Keratinocyte (primary cell): ENCODE data around the gene CRYL1. TPM values are rescaled to one million over a fixed set of nuclear protein-coding genes. Genes with fewer than 3 reads are reported as not detected.

Experiments
- DNase-seq: peaks from one replicate; pipeline ENCODE4 v3.0.0-alpha.2; 2011; ENCODE audit warnings: low read depth, missing footprints, low spot score
- FAIRE-seq: peaks from 2 replicates; lab custom pipeline; 2011; peaks lifted over from hg19 to GRCh38; lab: Jason Lieb, UNC
- H2AFZ ChIP-seq: 2 replicates; pipeline ENCODE4 v1.6.0; 2012; ENCODE audit warnings: low read length, control low read depth, inconsistent platforms; ENCODE audit not compliant: control insufficient read depth
- H3K27ac ChIP-seq: 2 replicates; pipeline ENCODE4 v1.5.1; 2011; ENCODE audit warnings: low read length; ENCODE audit not compliant: control insufficient read depth, insufficient read depth
- H3K27me3 ChIP-seq: 3 replicates; pipeline ENCODE4 v1.6.0; 2011; ENCODE audit warnings: low read length; ENCODE audit not compliant: control insufficient read depth, insufficient read depth; ENCODE audit errors: extremely low read depth
- H3K36me3 ChIP-seq, 2 experiments: 2 replicates in 1 of 2; 3 replicates in 1 of 2; pipeline ENCODE4 v1.5.1; 2011; ENCODE audit warnings: low read length in 2 of 2, mild to moderate bottlenecking in 1 of 2; ENCODE audit not compliant: control insufficient read depth in 2 of 2, insufficient read depth in 2 of 2; ENCODE audit errors: extremely low read depth in 1 of 2
- H3K4me1 ChIP-seq: 3 replicates; pipeline ENCODE4 v1.5.1; 2011; ENCODE audit warnings: low read length; ENCODE audit not compliant: control insufficient read depth, insufficient read depth; ENCODE audit errors: extremely low read depth
- H3K4me2 ChIP-seq: 3 replicates; pipeline ENCODE4 v1.6.0; 2011; ENCODE audit warnings: low read depth, low read length; ENCODE audit not compliant: control insufficient read depth, insufficient read depth; ENCODE audit errors: extremely low read depth
- H3K4me3 ChIP-seq, 3 experiments: fragments of 200-600 bp in 1 of 3; sonication (generic) in 1 of 3; 2 replicates in 2 of 3; 3 replicates in 1 of 3; pipeline ENCODE4 v1.5.1; 2011 to 2016; ENCODE audit warnings: low read length in 3 of 3, mild to moderate bottlenecking in 3 of 3, control low read depth in 2 of 3, inconsistent platforms in 1 of 3, low read depth in 1 of 3, mixed read lengths in 1 of 3, mixed run types in 1 of 3, moderate library complexity in 1 of 3; ENCODE audit not compliant: control insufficient read depth in 2 of 3, insufficient read depth in 2 of 3; ENCODE audit errors: extremely low read depth in 1 of 3
- H3K79me2 ChIP-seq: 2 replicates; pipeline ENCODE4 v1.6.0; 2012; ENCODE audit warnings: low read length; ENCODE audit not compliant: control insufficient read depth, insufficient read depth
- H3K9ac ChIP-seq: 3 replicates; pipeline ENCODE4 v1.6.0; 2011; ENCODE audit warnings: low read length; ENCODE audit not compliant: control insufficient read depth, insufficient read depth; ENCODE audit errors: extremely low read depth
- H3K9me1 ChIP-seq: 3 replicates; pipeline ENCODE4 v1.6.0; 2011; ENCODE audit warnings: low read length; ENCODE audit not compliant: control insufficient read depth, insufficient read depth; ENCODE audit errors: extremely low read depth
- H3K9me3 ChIP-seq: 2 replicates; pipeline ENCODE4 v1.5.1; 2012; ENCODE audit warnings: low read depth, low read length; ENCODE audit not compliant: control insufficient read depth
- H4K20me1 ChIP-seq: 3 replicates; pipeline ENCODE4 v1.6.0; 2011; ENCODE audit warnings: low read length; ENCODE audit not compliant: control insufficient read depth, insufficient read depth; ENCODE audit errors: extremely low read depth
- EZH2 ChIP-seq: IDR thresholded peaks from one replicate; pipeline ENCODE4 v1.6.1; 2012; ENCODE audit warnings: inconsistent platforms, mild to moderate bottlenecking, low read length, moderate library complexity
- dilution Hi-C: fragments of 300-500 bp; cut with MboI; formaldehyde crosslinking; loops from one replicate; pipeline ENCODE4 v1.7.0; 2020; ENCODE audit warnings: low sequenced_read_pairs; ENCODE audit not compliant: extremely low pct_ligation_motif_present
- polyA plus RNA-seq, 5 experiments: library from polyadenylated mRNA; depleted of rRNA in 3 of 5; stranded (reverse) in 3 of 5; stranded (forward) in 1 of 5; unstranded in 1 of 5; fragments of >200 nt; gene quantifications; 1 replicate in 1 of 5; 2 replicates in 3 of 5; 3 replicates in 1 of 5; pipeline versions ENCODE4 v1.2.1 to v1.2.3, GENCODE V29; 2011 to 2012; ENCODE audit warnings: missing spikeins in 2 of 5, low read depth in 1 of 5, low replicate concordance in 1 of 5
- TF ChIP-seq, protein P1 (sequence below), 3 experiments: IDR thresholded peaks in 1 of 3; conservative IDR thresholded peaks in 1 of 3; optimal IDR thresholded peaks in 1 of 3; 2 replicates in 2 of 3; 3 replicates in 1 of 3; pipeline versions ENCODE3 to v1.5.1; 2011; ENCODE audit warnings: low read length in 3 of 3, mild to moderate bottlenecking in 3 of 3, moderate library complexity in 2 of 3, control low read depth in 1 of 3, inconsistent platforms in 1 of 3; ENCODE audit not compliant: insufficient read depth in 2 of 3; ENCODE audit errors: extremely low read depth in 1 of 3

Gene CRYL1
- polyA plus RNA-seq, 1 donor (not counting 4 experiments of a cell fraction or from before 2014, with no cell fraction given) = 27.2 TPM

DNA sequence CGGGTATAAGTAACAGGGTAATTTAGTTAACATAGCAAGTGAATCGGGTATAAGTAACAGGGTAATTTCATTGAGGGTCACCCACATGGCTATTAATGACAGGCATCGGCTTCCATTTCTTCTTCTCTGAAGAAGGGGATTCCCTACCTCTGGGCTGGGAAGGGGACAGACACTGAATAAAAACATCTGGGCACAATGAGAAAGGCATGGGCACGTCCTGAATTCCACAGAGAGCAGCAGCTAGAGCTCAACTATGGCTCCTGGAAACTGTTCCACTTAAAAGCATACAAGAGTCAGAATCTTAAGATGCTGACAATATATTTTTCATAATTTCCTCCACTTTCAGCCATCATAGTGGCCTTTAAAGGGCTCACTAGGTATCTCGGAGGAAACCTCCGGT lies 51.8 kb downstream of the CRYL1 start:
- Histone ChIP-seq H2AFZ (no peak overlapping the region), H3K4me3 (no peak overlapping the region), H3K27ac (no peak overlapping the region), H3K9ac (no peak overlapping the region), H3K36me3 (no peaks in the 10 kb centered on the region), H3K9me3 (no peaks in the 10 kb centered on the region), H4K20me1 (no peaks in the 10 kb centered on the region), H3K9me1 (no peaks in the 10 kb centered on the region), H3K79me2 (no peaks in the 10 kb centered on the region), H3K27me3 (no peaks in the 10 kb centered on the region), H3K4me1 (no peaks in the 10 kb centered on the region), H3K4me2 (no peak overlapping the region)
- dilution Hi-C loops = no loop called here
- TF ChIP-seq, protein P1, sequence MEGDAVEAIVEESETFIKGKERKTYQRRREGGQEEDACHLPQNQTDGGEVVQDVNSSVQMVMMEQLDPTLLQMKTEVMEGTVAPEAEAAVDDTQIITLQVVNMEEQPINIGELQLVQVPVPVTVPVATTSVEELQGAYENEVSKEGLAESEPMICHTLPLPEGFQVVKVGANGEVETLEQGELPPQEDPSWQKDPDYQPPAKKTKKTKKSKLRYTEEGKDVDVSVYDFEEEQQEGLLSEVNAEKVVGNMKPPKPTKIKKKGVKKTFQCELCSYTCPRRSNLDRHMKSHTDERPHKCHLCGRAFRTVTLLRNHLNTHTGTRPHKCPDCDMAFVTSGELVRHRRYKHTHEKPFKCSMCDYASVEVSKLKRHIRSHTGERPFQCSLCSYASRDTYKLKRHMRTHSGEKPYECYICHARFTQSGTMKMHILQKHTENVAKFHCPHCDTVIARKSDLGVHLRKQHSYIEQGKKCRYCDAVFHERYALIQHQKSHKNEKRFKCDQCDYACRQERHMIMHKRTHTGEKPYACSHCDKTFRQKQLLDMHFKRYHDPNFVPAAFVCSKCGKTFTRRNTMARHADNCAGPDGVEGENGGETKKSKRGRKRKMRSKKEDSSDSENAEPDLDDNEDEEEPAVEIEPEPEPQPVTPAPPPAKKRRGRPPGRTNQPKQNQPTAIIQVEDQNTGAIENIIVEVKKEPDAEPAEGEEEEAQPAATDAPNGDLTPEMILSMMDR (optimal IDR thresholded peaks at IDR 0.05 in 1 of 3, IDR thresholded peaks at IDR 0.05 in 1 of 3, conservative IDR thresholded peaks at IDR 0.05 in 1 of 3; ENCODE audit: extremely low read depth in 1 of 3, insufficient read depth in 2 of 3, low read length in 3 of 3) = no peak
- TF ChIP-seq EZH2 = no peak
- no peak for FAIRE-seq
- DNase-seq = no peak

DNA sequence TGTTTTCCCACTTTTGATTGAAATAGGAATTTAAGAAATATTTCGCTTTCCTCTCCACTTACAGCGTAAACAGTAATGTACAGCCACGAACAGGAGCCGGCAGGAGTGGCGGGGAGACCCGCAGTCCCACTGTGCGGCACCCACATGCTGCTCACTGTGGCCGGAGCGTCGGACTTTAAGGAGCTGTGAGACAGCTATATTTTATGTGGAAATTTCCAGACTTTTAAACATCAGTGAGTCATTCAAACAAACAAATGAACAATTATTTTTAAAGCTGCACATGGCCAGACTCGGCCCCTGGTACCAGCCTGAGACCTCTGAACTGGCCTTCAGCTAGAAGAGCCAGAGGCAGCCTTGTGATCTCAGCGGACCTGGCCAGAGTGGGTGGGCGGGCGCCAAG lies 52.5 kb downstream of the CRYL1 start:
- Histone ChIP-seq H4K20me1 (no peaks in the 10 kb centered on the region), H3K79me2 (no peaks in the 10 kb centered on the region), H2AFZ (no peak overlapping the region), H3K36me3 (no peaks in the 10 kb centered on the region), H3K9me1 (no peaks in the 10 kb centered on the region), H3K9ac (no peak overlapping the region), H3K4me1 (no peaks in the 10 kb centered on the region), H3K4me2 (no peak overlapping the region), H3K27ac (no peak overlapping the region), H3K27me3 (no peaks in the 10 kb centered on the region), H3K4me3 (no peak overlapping the region), H3K9me3 (no peaks in the 10 kb centered on the region)
- TF ChIP-seq, protein P1 (optimal IDR thresholded peaks at IDR 0.05 in 1 of 3, IDR thresholded peaks at IDR 0.05 in 1 of 3, conservative IDR thresholded peaks at IDR 0.05 in 1 of 3; ENCODE audit: extremely low read depth in 1 of 3, insufficient read depth in 2 of 3, low read length in 3 of 3) = no peak
- no peak for TF ChIP-seq EZH2
- FAIRE-seq (no peak), DNase-seq (no peak)
- dilution Hi-C loops = no loop called here
